Activated CD8-positive, alpha-beta memory T cell treated with anti-CD3 and anti-CD28 coated beads, Interleukin-2, amount 50 U/mL, for 1 hour (primary cell): ENCODE measurements around the gene BAD.
"Not testable (repeated sequence)": the region's sequence is repeated elsewhere in the genome, so short reads cannot be mapped to it uniquely, and the experiment has no call there.

Experiments used
- DNase-seq: peaks from one replicate; pipeline ENCODE4 v3.0.0-alpha.2; 2020; ENCODE audit errors: extremely low read depth

Gene BAD

GRCh38 chr11:64284048-64284961 lies at the start of gene BAD:
Gene BAD (minus strand): TSS chr11:64284665. CDS start chr11:64284368, 297 bp downstream.
- peak; percentile 76 for DNase-seq

- DNase-seq = no peak
Measured at GRCh38 chr11:64333556-64333955, 49.1 kb upstream of the BAD start.

GRCh38 chr11:64331569-64332371 lies 47.3 kb upstream of the BAD start:
- peak; percentile 52 for DNase-seq

GRCh38 chr11:64330888-64331287 lies 46.4 kb upstream of the BAD start:
- DNase-seq = no peak

GRCh38 chr11:64327993-64328392 lies 43.5 kb upstream of the BAD start:
- DNase-seq = no peak

GRCh38 chr11:64327375-64327774 lies 42.9 kb upstream of the BAD start:
- no peak for DNase-seq

GRCh38 chr11:64324692-64325469 lies 40.4 kb upstream of the BAD start:
- DNase-seq = no peak

GRCh38 chr11:64323984-64324383 lies 39.5 kb upstream of the BAD start:
- DNase-seq = not testable (repeated sequence)

- DNase-seq = no peak
Measured at GRCh38 chr11:64323373-64323772, 38.9 kb upstream of the BAD start.

GRCh38 chr11:64322925-64323260 lies 38.4 kb upstream of the BAD start:
- DNase-seq = no peak

GRCh38 chr11:64321533-64321932 lies 37.1 kb upstream of the BAD start:
- no peak for DNase-seq

GRCh38 chr11:64321026-64321425 lies 36.6 kb upstream of the BAD start:
- no peak for DNase-seq

GRCh38 chr11:64320556-64320955 lies 36.1 kb upstream of the BAD start:
- DNase-seq = no peak

- no peak for DNase-seq
Measured at GRCh38 chr11:64318766-64319761, 34.6 kb upstream of the BAD start.

- DNase-seq = peak; percentile 86
Measured at GRCh38 chr11:64317961-64318765, 33.7 kb upstream of the BAD start, which contains the start of gene PRDX5. Gene PRDX5 (plus strand): TSS chr11:64318121. CDS start chr11:64318216, 95 bp downstream.

GRCh38 chr11:64317325-64317960 lies 33.0 kb upstream of the BAD start, which contains the start of gene TRMT112:
Gene TRMT112 (minus strand): TSS chr11:64317559. CDS start chr11:64317526, 33 bp downstream.
- peak; percentile 97 for DNase-seq

- no peak for DNase-seq
Measured at GRCh38 chr11:64316672-64317324, 32.3 kb upstream of the BAD start.

GRCh38 chr11:64315667-64316526 lies 31.4 kb upstream of the BAD start:
- DNase-seq = not testable (repeated sequence)
